Chondrocyte (in vitro differentiated cells): ENCODE results near the gene CCDC39. TPM values are rescaled to one million over a fixed set of nuclear protein-coding genes. Genes with fewer than 3 reads are reported as not detected.
A peak's percentile ranks its signal among the peaks of the same experiment; 100 is the strongest.
"Not testable (repeated sequence)": the region's sequence is repeated elsewhere in the genome, so short reads cannot be mapped to it uniquely, and the experiment has no call there.

ENCODE experiments used
- DNase-seq: peaks from one replicate; pipeline ENCODE4 v3.0.0; 2021; ENCODE audit warnings: mixed read lengths, low spot score
- H3K27ac Mint-ChIP-seq: one replicate; pipeline ENCODE4 v1.8.0; 2021; ENCODE audit warnings: mild to moderate bottlenecking, moderate library complexity, mixed read lengths; ENCODE audit not compliant: unreplicated experiment
- H3K27me3 Mint-ChIP-seq: 2 replicates; pipeline ENCODE4 v1.8.0; 2021; ENCODE audit warnings: low read depth, mixed read lengths
- H3K36me3 Mint-ChIP-seq: 2 replicates; pipeline ENCODE4 v1.8.0; 2021; ENCODE audit warnings: low read depth, mixed read lengths
- H3K4me1 Mint-ChIP-seq: 2 replicates; pipeline ENCODE4 v1.8.0; 2021; ENCODE audit warnings: low read depth, mild to moderate bottlenecking, mixed read lengths
- H3K4me3 Mint-ChIP-seq: one replicate; pipeline ENCODE4 v1.8.0; 2021; ENCODE audit warnings: mild to moderate bottlenecking, moderate library complexity, mixed read lengths; ENCODE audit not compliant: unreplicated experiment
- H3K9me3 Mint-ChIP-seq: 2 replicates; pipeline ENCODE4 v1.8.0; 2021; ENCODE audit warnings: low read depth, mixed read lengths
- total RNA-seq: library from RNA; stranded (reverse); gene quantifications from 3 replicates; pipeline ENCODE4 v1.2.1, GENCODE V29; 2021
- TF ChIP-seq, protein P1 (sequence below): fragments of 200-600 bp; sonication (generic); IDR thresholded peaks from 2 replicates; pipeline ENCODE4 v1.5.0; 2021; ENCODE audit warnings: antibody characterized with exemption, mild to moderate bottlenecking, moderate library complexity

The CCDC39 gene
- total RNA-seq, 1 donor from 2014 or later, result not detected

DNA sequence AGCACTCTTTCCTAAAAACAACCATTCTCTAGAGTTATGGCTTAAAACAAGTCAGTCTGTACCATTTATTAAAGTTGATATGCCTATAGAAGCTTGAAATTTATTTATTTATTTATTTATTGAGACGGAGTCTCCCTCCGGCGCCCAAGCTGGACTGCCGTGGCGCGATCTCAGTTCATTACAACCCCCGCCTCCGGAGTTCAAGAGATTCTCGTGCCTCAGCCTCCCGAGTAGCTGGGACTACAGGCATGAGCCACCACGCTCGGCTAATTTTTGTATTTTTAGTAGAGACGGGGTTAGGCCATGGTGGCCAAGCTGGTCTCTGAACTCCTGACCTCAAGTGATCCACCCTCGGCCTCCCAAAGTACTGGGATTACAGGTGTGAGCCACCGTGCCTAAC lies 78.8 kb downstream of the CCDC39 start:
- H3K36me3 Mint-ChIP-seq, result peaks cover 7% of the 10 kb centered on the region
- peaks cover 22% of the 10 kb centered on the region for H3K27me3 Mint-ChIP-seq
- TF ChIP-seq, protein P1, sequence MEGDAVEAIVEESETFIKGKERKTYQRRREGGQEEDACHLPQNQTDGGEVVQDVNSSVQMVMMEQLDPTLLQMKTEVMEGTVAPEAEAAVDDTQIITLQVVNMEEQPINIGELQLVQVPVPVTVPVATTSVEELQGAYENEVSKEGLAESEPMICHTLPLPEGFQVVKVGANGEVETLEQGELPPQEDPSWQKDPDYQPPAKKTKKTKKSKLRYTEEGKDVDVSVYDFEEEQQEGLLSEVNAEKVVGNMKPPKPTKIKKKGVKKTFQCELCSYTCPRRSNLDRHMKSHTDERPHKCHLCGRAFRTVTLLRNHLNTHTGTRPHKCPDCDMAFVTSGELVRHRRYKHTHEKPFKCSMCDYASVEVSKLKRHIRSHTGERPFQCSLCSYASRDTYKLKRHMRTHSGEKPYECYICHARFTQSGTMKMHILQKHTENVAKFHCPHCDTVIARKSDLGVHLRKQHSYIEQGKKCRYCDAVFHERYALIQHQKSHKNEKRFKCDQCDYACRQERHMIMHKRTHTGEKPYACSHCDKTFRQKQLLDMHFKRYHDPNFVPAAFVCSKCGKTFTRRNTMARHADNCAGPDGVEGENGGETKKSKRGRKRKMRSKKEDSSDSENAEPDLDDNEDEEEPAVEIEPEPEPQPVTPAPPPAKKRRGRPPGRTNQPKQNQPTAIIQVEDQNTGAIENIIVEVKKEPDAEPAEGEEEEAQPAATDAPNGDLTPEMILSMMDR, result no peak
- H3K9me3 Mint-ChIP-seq, result peaks cover 3% of the 10 kb centered on the region
- H3K4me3 Mint-ChIP-seq, result no peak overlapping the region
- DNase-seq, result no peak
- H3K27ac Mint-ChIP-seq, result no peak overlapping the region
- H3K4me1 Mint-ChIP-seq, result peaks cover 15% of the 10 kb centered on the region

DNA sequence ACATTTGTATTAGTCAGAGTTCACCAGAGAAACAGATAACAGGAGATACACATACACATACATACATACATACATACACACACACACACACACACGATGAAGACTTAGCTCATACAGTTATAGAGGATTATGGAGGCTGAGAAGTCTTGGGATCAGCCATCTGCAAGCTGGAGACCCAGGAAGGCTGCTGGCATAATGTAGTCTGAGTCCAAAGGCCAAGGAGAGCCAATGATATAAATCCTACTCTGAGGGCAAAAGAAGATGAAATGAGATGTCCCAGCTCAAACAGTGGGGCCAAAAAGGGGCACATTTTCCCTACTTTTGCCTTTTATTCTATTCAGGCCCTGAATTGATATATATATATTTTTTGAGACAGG lies 83.7 kb downstream of the CCDC39 start:
- no peak for DNase-seq
- Mint-ChIP-seq H3K27me3 (peaks cover 35% of the 10 kb centered on the region), H3K4me3 (no peak overlapping the region), H3K4me1 (no peaks in the 10 kb centered on the region), H3K9me3 (no peaks in the 10 kb centered on the region), H3K27ac (no peak overlapping the region), H3K36me3 (no peaks in the 10 kb centered on the region)
- TF ChIP-seq, protein P1, result no peak

DNA sequence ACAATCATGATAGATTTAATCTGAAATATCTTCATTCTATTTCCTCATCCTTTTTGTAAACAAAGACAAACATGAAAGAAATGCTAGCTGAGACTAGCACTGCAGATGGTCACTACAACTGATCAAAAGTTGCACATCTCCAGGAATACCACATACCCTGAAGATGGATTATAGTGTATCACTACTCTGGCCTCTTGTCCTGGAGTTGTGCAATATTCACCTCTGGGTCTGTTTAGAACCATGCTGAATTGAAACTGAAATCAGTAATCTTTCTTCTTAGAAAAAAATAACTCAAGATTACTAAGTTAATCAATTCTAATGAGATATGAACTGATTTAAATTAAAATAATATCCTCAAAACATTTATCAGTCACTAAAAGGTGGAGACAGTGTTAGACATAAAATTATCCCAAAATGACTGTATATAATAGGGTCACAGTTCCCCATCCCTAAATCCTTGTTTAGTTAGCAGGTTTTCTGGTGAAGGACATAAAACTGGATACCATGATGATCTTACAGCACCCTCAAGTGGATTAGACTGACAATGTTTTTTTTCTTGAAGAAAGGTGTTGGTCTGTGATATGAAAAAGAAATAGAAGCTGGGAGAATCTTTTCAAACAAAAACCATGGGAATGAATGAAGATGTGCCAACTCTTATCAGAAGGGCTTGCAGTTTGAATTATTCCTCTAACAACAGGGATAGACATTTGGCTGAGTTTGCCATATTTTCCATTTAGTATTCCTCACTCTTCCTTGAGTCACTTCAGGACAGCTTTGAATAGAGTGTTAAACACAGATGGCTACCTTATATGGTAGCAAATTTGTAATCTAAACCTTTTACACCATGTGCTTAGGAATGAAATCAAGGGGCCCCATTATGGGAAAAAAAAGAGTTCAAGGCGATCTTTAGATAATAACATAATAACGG lies 84.4 kb downstream of the CCDC39 start:
- H3K4me3 Mint-ChIP-seq, result no peak overlapping the region
- TF ChIP-seq, protein P1, result peak; percentile 81
- no peak overlapping the region for H3K27ac Mint-ChIP-seq
- H3K36me3 Mint-ChIP-seq, result no peaks in the 10 kb centered on the region
- H3K4me1 Mint-ChIP-seq, result no peaks in the 10 kb centered on the region
- peaks cover 32% of the 10 kb centered on the region for H3K27me3 Mint-ChIP-seq
- no peaks in the 10 kb centered on the region for H3K9me3 Mint-ChIP-seq
- no peak for DNase-seq

DNA sequence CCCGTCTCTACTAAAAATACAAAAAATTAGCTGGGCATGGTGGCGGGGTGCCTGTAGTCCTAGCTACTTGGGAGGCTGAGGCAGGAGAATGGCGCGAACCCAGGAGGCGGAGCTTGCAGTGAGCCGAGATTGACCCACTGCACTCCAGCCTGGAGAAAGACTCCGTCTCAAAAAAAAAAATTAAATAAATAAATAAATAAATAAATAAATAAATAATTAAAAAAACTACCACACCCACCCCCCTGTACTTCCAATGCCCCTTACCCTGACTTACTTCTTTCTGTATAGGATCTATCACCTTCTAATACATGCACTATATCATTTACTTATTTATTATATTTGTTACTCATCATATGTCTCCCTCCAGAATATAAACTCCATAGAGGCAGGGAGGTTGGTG lies 85.7 kb downstream of the CCDC39 start:
- DNase-seq, H3K27ac Mint-ChIP-seq, H3K4me3 Mint-ChIP-seq, H3K4me1 Mint-ChIP-seq, H3K9me3 Mint-ChIP-seq, H3K36me3 Mint-ChIP-seq: not testable (repeated sequence)
- H3K27me3 Mint-ChIP-seq, result peaks cover 23% of the 10 kb centered on the region

DNA sequence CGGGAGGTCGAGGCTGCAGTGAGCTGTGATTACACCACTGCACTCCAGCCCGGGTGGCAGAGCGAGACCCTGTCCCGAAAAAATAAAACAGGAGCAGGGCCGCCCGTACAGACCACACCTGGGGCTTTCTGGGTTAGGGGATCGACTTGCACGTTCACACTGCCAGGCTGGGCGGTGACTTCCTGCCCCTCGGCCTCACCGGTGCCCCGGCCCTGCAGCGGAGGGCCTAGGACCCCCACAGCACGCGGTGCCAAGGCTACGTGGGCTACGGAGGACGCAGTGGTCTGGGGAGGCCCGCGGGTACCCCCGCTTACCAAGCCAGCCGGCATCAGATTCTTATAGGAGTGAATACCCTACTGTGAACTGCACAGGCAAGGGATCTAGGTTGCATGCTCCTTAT lies 88.9 kb downstream of the CCDC39 start:
- Mint-ChIP-seq H3K27me3 (peaks cover 30% of the 10 kb centered on the region), H3K9me3 (no peaks in the 10 kb centered on the region), H3K27ac (no peak overlapping the region), H3K36me3 (no peaks in the 10 kb centered on the region), H3K4me1 (no peaks in the 10 kb centered on the region), H3K4me3 (no peak overlapping the region)
- TF ChIP-seq, protein P1, result no peak
- DNase-seq, result no peak

DNA sequence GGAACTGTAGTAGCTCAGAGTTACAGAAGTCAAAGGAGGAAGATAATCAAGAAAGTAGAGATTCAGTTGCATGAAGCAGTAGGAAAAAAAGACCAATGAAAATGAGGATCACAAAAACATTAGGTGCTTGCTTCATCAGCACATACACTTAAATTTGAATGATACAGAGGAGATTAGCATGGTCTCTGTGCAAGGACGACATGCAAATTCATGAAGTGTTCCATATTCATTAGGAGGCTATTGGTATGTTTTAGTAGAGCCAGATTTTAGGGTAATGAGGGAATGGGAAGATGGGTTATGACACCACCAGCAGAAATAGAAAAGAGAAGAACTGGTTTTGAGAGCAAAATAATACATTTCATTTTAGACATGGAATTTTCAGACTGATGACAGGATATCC lies 98.4 kb downstream of the CCDC39 start:
- peaks cover 22% of the 10 kb centered on the region for H3K27me3 Mint-ChIP-seq
- H3K4me1 Mint-ChIP-seq, result no peaks in the 10 kb centered on the region
- no peak overlapping the region for H3K27ac Mint-ChIP-seq
- no peaks in the 10 kb centered on the region for H3K9me3 Mint-ChIP-seq
- TF ChIP-seq, protein P1, result no peak
- no peak for DNase-seq
- no peak overlapping the region for H3K4me3 Mint-ChIP-seq
- no peaks in the 10 kb centered on the region for H3K36me3 Mint-ChIP-seq
